Measurements from ENCODE around the gene PCGF2. TPM values are rescaled to one million over a fixed set of nuclear protein-coding genes. Genes with fewer than 3 reads are reported as not detected.

The PCGF2 gene
- total and polyA plus RNA-seq, 2 of the 8 experiments (the other 6 are each of a cell fraction or from before 2014, with no cell fraction given) = 42.1 to 93.3 TPM

DNA sequence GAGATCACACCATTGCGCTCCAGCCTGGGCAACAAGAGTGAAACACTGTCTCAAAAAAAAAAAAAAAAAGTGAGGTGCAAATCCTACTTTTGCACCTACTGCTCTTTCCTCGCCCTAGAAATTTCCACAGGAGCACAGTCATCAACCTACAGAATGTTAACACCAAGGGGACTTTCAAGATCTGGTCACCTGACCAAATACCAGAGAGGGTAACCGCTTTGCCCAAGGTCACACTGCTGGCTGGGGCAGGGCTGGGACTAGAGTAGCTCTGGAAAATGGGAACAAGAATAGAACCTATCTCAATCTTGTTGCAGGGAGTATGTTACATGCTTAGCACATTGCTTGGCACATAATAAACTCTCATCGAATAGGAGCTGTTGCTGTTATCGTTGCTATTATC, 49.4 kb downstream of the PCGF2 start:
- H3K23me2 ChIP-seq (ENCODE audit: low read depth, low read length) = peaks cover 7% of the 10 kb centered on the region; the same call in 1 of the 2 replicates
- no peak overlapping the region for H3K56ac ChIP-seq (replicated peaks; ENCODE audit: insufficient read length, low read depth, low read length)
- H4K5ac ChIP-seq (ENCODE audit: insufficient read length, low read depth, low read length) = no peak overlapping the region
- peaks cover 0 to 16% of the 10 kb centered on the region in 2 experiments for H4K20me1 ChIP-seq (replicated peaks in 1 of 2; ENCODE audit: control insufficient read depth in 1 of 2, insufficient read depth in 2 of 2, low read length in 2 of 2)
- H3K9me3 ChIP-seq (ENCODE audit: insufficient read depth in 2 of 2, low read depth in 1 of 2, low read length in 1 of 2) = no peaks in the 10 kb centered on the region
- no peak overlapping the region for H3K27ac ChIP-seq (ENCODE audit: low read depth, low read length)
- H2BK20ac ChIP-seq (ENCODE audit: low read length) = peak overlapping the region; percentile 61; the same call in 1 of the 2 replicates
- no peak overlapping the region for H2BK15ac ChIP-seq (ENCODE audit: low read length)
- FAIRE-seq (no peak), DNase-seq (ENCODE audit: low read depth in 1 of 2, low spot score in 2 of 2) (no peak)
- H2BK12ac ChIP-seq (ENCODE audit: low read depth, low read length) = peak overlapping the region; percentile 50; the same call in 1 of the 2 replicates
- no peak overlapping the region for H4K8ac ChIP-seq (ENCODE audit: extremely low read depth, insufficient read depth, low read length)
- H2BK120ac ChIP-seq (replicated peaks; ENCODE audit: low read depth, low read length) = no peak overlapping the region
- no peak overlapping the region for H3K9ac ChIP-seq (replicated peaks in 1 of 4; ENCODE audit: extremely low read depth in 1 of 4, low read depth in 3 of 4, low read length in 3 of 4)
- 83% methylated on average over 4 of the region's 5 CpGs; no CpG with 5 or more reads in 1 of the 2 experiments for WGBS, 2 experiments (ENCODE audit: extremely low coverage in 1 of 2, insufficient coverage in 1 of 2, insufficient read length in 1 of 2, insufficient replicate concordance in 2 of 2, low coverage in 1 of 2, low lambda C conversion rate in 2 of 2, missing lambda C conversion rate in 1 of 2)
- no peak overlapping the region for H3K4me2 ChIP-seq (ENCODE audit: insufficient read depth in 1 of 2, low read depth in 2 of 2, low read length in 2 of 2)
- H3K4me1 ChIP-seq (replicated peaks in 1 of 4; ENCODE audit: control insufficient read depth in 3 of 4, insufficient read depth in 4 of 4, low read length in 3 of 4) = peaks cover 8 to 21% (median 15%) of the 10 kb centered on the region in 4 experiments
- H2AK5ac ChIP-seq (ENCODE audit: low read depth, low read length) = peak overlapping the region; percentile 75; the same call in 1 of the 2 replicates
- no peak overlapping the region for H2BK5ac ChIP-seq (ENCODE audit: low read depth, low read length)
- no peak overlapping the region for H3K23ac ChIP-seq (ENCODE audit: insufficient read length)
- H3K36me3 ChIP-seq (ENCODE audit: control insufficient read depth in 2 of 4, insufficient read depth in 4 of 4, low read length in 3 of 4) = no peaks in the 10 kb centered on the region
- H3K4me3 ChIP-seq (ENCODE audit: extremely low read depth in 1 of 4, insufficient read depth in 2 of 4, low read depth in 3 of 4, low read length in 4 of 4) = no peak overlapping the region
- POLR2A ChIA-PET (ENCODE audit: partially characterized antibody) = interaction anchor here (1.2 to 1.3 kb wide), 2 partner anchors 10 to 248 kb away, joined by 4 read pairs; no protein-coding TSS in a partner anchor
- no peak overlapping the region for H4K91ac ChIP-seq (replicated peaks; ENCODE audit: insufficient read length, low read length)
- no peak overlapping the region for H3K14ac ChIP-seq (ENCODE audit: insufficient read length)
- peaks cover 27 to 67% (median 62%) of the 10 kb centered on the region in 4 experiments for H3K27me3 ChIP-seq (replicated peaks in 1 of 4; ENCODE audit: control insufficient read depth in 3 of 4, extremely low read depth in 1 of 4, insufficient read depth in 3 of 4, low read length in 3 of 4)
- H3K18ac ChIP-seq (ENCODE audit: extremely low read depth, low read length) = no peak overlapping the region
- CTCF ChIA-PET (ENCODE audit: partially characterized antibody) = interaction anchor here (0.5 to 2.4 kb wide), 7 partner anchors 8 to 38 kb away, joined by 3 to 12 read pairs (median 5); no protein-coding TSS in a partner anchor
- H2AFZ ChIP-seq (ENCODE audit: low read length) = no peak overlapping the region
- H3K79me1 ChIP-seq (ENCODE audit: low read depth, low read length) = no peaks in the 10 kb centered on the region
- no peak overlapping the region for H3K4ac ChIP-seq (replicated peaks; ENCODE audit: insufficient read length, low read depth, low read length)
- no peaks in the 10 kb centered on the region for H3K79me2 ChIP-seq (ENCODE audit: control insufficient read depth in 1 of 2, insufficient read depth in 2 of 2, low read length in 2 of 2)
- TF ChIP-seq TCF12 (IDR thresholded peaks at IDR 0.05; ENCODE audit: low read depth, low read length) (no peak), ZNF274 (IDR thresholded peaks at IDR 0.05; ENCODE audit: borderline replicate concordance, extremely low read depth, low read length) (no peak), ATF3 (IDR thresholded peaks at IDR 0.05; ENCODE audit: insufficient read depth, low read depth, low read length) (no peak), CBX5 (IDR thresholded peaks at IDR 0.05; ENCODE audit: low read depth, low read length) (no peak)
